H1 (cell line): ENCODE results near the gene NAA20. TPM values are rescaled to one million over a fixed set of nuclear protein-coding genes. Genes with fewer than 3 reads are reported as not detected.

Experiments used
- BCL11A ChIP-seq, 2 experiments: IDR thresholded peaks; one replicate each; pipeline ENCODE4 v1.6.1; 2011; ENCODE audit warnings: low read depth in 2 of 2, low read length in 2 of 2, mild to moderate bottlenecking in 2 of 2
- E2F6 ChIP-seq: IDR thresholded peaks from 2 replicates; pipeline ENCODE4 v1.6.1; 2012; ENCODE audit warnings: inconsistent platforms
- GABPA ChIP-seq: IDR thresholded peaks from 2 replicates; pipeline ENCODE4 v1.6.1; 2011; ENCODE audit warnings: mild to moderate bottlenecking, low read length, moderate library complexity, borderline replicate concordance; ENCODE audit not compliant: insufficient read depth
- HDAC6 ChIP-seq: IDR thresholded peaks from one replicate; pipeline ENCODE4 v1.7.1; 2012; ENCODE audit warnings: low read depth, mild to moderate bottlenecking, inconsistent platforms, low read length, moderate library complexity
- NRF1 ChIP-seq: IDR thresholded peaks from 2 replicates; pipeline ENCODE4 v1.6.1; 2011; ENCODE audit warnings: mild to moderate bottlenecking, low read depth, low read length, improper control_type of control experiment
- SIRT6 ChIP-seq: IDR thresholded peaks from one replicate; pipeline ENCODE4 v1.7.1; 2012; ENCODE audit warnings: low read length, inconsistent platforms
- SP4 ChIP-seq: IDR thresholded peaks from 2 replicates; pipeline ENCODE4 v1.6.1; 2012; ENCODE audit warnings: low read length, inconsistent platforms
- YY1 ChIP-seq: IDR thresholded peaks from 2 replicates; pipeline ENCODE4 v1.6.1; 2011; ENCODE audit warnings: low read depth, mild to moderate bottlenecking, low read length
- polyA plus RNA-seq, 7 experiments: library from polyadenylated mRNA; depleted of rRNA in 3 of 7; stranded (reverse) in 5 of 7; unstranded in 2 of 7; fragments of >200 nt in 5 of 7; fragments of 200-250 nt in 2 of 7; gene quantifications; 1 replicate in 5 of 7; 2 replicates in 1 of 7; 4 replicates in 1 of 7; pipeline versions ENCODE4 v1.2.1 to v1.2.3, GENCODE V29; 2011 to 2013; ENCODE audit warnings: missing spikeins in 2 of 7, mixed read lengths in 2 of 7
- total RNA-seq: library from RNA; stranded (reverse); fragmentation: NEBNext Ultra II Directional; extraction: Animal tissue kit (Norgen Biotek cat#: 25700); gene quantifications from 2 replicates; pipeline ENCODE4 v1.2.1, GENCODE V29; 2021

NAA20 gene
- total and polyA plus RNA-seq, 2 of the 8 experiments (the other 6 are each of a cell fraction or from before 2014, with no cell fraction given) = 21.9 to 41.1 TPM

GRCh38 chr20:19969507-19970255, 47.5 kb upstream of the NAA20 start (continued):
- TF ChIP-seq GABPA = no peak
- TF ChIP-seq HDAC6 = no peak
- TF ChIP-seq YY1 = no peak
- no peak for TF ChIP-seq NRF1
- TF ChIP-seq SIRT6 = no peak
- TF ChIP-seq E2F6 = no peak
- TF ChIP-seq BCL11A (IDR thresholded peaks at IDR 0.05; ENCODE audit: low read depth in 2 of 2, low read length in 2 of 2) = no peak
- no peak for TF ChIP-seq SP4
- TF ChIP-seq, all 59 proteins: peak for 0
